Stimulated activated CD8-positive, alpha-beta memory T cell treated with anti-CD3 and anti-CD28 coated beads, Interleukin-12 subunit alpha, Interleukin-12 subunit beta, amount 100 ng/mL, for 24 hours (primary cell): Measurements from ENCODE around the gene GNA15.
A peak's percentile ranks its signal among the peaks of the same experiment; 100 is the strongest.

Experiments
- DNase-seq: peaks from one replicate; pipeline ENCODE4 v3.0.0-alpha.2; 2020; ENCODE audit errors: extremely low read depth

GNA15 gene

GRCh38 chr19:3106509-3107141 lies 29.2 kb upstream of the GNA15 start:
- no peak for DNase-seq

DNA sequence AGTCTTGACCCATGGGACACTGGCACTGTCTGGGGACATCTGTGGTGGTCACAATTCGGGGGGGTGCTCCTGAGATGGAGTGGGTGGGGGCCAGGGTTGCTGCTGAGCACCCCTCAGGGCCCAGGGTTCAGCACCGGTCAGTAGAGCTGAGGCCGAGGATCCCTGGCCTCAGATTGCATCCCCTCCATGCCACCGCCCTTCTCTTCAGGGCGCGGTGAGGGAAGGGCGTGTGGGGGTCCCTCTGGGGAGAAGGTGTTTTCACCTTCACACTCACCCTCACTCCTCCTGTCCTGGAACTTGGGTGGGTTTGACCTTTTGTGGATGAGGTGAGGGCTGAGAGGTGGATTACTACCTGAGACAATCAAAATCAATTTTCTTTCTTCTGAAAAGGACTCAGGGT lies 28.2 kb upstream of the GNA15 start:
- DNase-seq = no peak

GRCh38 chr19:3108775-3109174 lies 27.1 kb upstream of the GNA15 start:
- peak; percentile 28 for DNase-seq

DNA sequence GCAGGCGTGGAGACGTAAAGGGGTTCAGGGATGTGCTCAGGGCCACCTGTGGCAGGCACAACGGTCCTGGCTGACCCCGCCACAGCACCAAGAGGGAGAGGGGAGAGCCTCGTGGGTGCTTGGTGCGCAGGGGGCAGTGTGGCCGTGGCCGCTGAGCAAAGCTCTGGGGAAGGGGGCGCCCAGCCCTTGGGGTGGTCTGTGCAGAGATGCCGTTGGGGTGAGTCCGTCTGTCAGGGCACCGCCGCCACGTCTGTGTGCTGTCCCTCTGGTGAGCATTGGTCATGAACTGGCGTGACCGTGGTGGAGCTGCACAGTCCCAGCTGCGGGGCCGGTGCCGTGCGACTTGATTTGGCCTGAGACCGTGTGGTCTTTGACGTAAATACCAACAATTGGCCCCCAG lies 26.3 kb upstream of the GNA15 start:
- no peak for DNase-seq

DNA sequence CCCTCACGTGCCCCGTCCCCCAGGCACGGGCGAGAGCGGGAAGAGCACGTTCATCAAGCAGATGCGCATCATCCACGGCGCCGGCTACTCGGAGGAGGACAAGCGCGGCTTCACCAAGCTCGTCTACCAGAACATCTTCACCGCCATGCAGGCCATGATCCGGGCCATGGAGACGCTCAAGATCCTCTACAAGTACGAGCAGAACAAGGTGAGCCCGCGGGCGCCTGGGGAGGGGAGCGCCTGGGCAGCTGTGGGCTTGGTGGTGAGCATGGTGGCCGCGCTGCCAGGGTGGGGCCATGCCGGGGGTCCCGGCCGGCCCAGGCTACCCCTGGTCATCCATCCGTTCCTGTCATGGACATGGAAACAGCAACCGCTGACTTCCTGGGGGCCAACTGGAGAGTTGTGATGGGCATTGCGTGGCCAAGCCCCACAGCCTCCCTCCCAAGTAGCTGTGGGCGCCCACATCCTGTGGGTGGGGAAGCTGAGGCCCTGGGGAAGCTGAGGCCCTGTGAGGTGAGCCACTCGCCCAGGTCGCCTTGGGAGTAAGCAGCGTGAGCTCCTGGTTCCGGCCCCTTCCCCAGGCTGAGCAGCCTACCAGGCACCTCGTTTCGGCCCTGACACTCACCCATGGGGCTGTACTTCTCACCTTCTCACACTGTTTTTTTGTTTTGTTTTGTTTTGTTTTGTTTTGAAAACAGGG lies 25.6 kb upstream of the GNA15 start:
- no peak for DNase-seq

GRCh38 chr19:3111586-3112247 lies 24.1 kb upstream of the GNA15 start:
- no peak for DNase-seq

- DNase-seq = no peak
Observed at GRCh38 chr19:3112375-3113099, 23.3 kb upstream of the GNA15 start.

DNA sequence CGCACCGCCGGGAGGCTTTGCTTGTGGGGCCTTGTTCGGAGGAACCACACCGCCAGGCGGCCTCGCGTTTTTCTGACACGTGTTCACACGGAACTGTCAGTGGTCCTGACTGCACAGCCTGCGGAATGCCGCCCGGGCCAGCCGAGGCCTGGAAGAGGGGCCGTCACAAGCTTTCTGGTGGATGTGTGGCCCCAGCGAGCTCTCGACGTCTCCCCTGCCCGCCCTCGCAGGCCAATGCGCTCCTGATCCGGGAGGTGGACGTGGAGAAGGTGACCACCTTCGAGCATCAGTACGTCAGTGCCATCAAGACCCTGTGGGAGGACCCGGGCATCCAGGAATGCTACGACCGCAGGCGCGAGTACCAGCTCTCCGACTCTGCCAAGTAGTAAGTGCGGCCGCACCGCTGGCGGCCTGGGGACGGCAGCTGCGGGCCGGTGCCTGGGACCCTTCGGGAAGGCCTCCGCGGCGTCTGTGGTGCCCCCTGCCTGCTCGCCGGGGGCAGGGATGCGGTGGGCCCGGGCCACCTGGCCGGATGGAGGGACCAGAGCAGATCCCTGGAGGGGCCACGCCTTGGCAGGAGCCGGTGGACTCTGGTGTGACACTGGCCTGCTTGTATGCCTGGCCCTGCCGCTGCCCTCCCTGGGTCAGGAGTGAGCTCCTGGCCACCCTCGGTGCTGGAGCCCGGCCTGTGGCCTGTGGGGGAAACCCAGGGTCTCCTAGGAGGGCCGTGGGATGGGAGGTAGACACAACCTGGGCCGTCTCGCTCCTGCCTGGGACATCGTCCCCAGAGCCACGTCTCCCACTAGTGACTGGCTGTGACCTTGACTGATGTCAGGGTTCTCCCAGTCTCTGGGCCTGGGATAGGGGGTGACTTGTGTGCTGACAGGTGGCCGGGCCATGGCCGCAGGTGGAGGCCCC lies 22.5 kb upstream of the GNA15 start:
- DNase-seq = no peak

DNA sequence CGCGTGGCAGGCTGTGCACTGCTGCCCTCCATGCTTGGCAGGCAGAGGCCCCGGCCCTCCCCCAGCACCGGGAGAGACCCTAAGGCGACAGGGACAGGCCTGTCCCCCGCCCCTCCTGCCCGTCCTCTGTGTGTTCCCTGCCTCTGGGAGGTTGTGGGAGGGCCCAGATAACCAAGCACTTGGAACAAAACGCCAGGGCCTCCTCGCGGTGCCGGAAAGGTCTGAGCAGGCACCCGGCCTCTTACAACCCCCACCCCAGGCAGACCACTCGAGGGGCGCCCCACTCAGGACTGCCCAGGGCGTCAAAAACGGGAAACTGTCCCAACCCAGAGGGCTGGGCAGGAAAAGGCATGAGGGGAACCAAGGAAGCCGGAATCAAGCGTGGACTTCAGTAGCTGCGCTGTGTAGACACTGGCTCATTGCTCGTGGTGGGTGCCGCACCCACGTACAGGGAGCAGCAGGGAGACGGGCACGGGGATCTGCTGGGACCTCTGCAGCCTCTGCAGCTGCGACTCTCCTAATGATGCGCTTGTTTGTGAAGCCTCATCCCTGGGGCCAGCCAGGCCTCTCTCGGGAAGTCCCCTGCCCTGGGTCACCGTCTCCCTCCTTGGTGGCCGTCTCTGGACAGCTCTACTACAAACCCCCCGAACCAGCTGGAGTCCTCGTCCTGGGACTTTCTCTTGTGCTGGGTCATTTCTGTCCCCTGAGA lies 21.7 kb upstream of the GNA15 start:
- DNase-seq = no peak

DNA sequence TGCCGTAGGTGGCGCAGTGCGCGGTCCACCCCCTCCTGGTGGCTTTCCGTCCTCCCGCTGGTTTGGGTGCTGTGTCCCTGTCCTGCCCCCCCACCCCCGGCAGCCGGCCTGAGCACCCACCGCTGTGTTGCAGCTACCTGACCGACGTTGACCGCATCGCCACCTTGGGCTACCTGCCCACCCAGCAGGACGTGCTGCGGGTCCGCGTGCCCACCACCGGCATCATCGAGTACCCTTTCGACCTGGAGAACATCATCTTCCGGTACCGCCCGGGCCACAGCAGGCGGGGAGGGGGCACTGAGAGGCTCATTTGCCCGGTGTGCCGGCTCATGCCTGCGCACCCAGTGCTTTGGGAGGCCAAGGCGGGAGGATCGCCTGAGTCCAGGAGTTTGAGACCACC lies 21.0 kb upstream of the GNA15 start:
- no peak for DNase-seq

DNA sequence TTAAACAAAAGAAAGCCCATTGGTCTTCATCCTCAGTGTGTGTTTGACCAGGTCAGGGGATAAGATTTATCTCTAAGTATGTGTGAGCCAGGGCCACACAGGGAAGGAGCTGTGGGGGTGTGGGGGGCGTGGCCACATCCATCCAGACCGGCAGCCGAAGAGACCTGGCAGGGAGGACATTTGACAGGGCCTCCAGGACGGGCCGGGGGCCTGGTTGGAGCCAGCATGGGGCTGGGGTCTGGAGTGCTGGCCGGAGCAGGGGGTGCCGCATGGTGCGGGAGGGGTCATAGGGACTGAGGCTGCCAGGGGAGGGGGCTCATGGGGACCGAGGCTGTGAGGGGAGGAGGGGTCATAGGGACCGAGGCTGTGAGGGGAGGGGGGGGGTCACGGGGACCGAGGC lies 20.4 kb upstream of the GNA15 start:
- no peak for DNase-seq

DNA sequence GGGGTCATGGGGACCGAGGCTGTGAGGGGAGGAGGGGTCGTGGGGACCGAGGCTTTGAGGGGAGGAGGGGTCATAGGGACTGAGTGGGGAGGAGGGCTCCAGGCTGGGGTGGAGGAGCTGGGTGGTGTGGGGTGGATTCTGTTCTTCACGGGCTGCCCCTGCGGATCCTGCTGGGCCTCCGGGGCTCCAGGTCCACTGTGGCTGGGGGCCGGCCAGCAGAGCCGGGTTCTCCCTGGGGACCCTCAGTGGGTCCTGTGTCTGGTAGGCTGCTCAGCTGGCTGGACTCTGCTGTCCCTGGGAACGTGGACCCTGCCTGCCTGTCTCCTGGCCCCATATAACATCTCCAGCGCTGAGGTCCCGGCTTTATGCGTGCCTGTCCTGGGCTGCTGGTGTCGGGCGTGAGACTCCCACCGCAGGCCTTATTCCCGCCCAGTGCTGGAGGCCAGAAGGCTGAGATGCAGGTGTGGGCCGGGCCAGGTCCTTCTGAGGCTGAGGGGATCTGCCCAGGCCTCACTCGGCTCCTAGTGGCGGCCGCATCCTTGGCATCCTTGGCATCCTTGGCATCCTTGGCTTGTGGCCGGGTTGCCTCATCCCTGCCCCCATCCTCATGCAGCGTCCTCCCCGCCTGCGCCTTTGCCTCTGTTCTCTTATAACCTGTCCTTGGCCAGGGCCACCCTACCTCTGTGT lies 19.8 kb upstream of the GNA15 start:
- no peak for DNase-seq

- no peak for DNase-seq
Observed at GRCh38 chr19:3116621-3117020, 19.2 kb upstream of the GNA15 start.

GRCh38 chr19:3117716-3118115 lies 18.1 kb upstream of the GNA15 start:
- no peak for DNase-seq

GRCh38 chr19:3118232-3119070 lies 17.4 kb upstream of the GNA15 start:
- DNase-seq = no peak

GRCh38 chr19:3119071-3119595 lies 16.7 kb upstream of the GNA15 start:
- DNase-seq = no peak

DNA sequence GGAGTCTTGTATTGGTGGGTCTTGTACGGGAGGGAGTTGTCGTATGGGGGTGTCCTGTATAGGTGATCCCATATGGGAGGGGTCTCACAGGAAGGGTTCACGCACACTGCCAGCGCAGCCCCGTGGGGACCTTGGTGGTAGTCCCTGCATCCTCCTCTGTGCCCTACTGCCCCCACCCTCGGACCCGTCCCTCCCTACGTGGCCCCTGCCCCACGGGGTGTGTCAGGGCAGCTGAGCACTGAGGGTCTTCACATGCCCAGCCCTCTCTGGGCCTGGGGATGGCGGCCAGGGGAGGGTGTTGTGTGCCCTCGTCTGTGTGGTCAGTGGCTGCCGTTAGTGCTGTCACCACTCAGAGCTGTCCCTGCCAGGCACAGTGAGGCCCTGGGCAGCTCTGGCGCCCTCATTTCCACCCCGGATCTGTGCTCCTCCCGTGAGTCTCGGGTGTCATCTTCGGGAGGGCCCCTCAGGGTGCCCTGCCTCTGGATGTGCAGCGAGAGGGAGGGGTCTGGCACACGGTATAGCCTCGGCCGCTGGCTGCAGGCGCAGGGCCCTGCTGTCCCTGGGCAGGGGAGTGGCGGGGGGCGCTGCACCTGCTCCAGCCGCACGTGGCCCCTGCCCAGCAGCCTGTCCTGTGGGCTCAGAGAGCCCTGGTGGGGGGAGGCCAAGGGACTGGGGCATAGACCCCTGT lies 16.0 kb upstream of the GNA15 start:
- DNase-seq = no peak

DNA sequence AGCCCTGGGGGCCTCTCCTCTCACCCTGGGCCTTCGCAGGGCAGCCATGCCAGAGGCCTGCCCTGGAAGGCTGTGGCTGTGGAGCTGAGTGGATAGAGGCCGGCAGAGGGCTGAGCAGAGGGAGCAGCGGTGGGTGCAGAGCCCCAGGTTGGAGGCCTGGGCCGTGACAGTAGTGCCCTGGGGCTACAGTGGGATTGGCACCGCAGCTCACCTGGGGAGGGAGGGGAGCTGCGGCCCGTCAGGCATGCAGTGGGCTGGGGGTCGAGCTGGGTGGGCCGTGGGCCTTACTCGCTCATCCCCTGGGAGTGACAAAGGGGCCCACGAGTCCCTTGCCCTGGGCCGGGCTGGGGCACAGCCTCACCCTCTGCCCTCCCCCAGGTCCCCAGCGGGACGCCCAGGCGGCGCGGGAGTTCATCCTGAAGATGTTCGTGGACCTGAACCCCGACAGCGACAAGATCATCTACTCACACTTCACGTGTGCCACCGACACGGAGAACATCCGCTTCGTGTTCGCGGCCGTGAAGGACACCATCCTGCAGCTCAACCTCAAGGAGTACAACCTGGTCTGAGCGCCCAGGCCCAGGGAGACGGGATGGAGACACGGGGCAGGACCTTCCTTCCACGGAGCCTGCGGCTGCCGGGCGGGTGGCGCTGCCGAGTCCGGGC lies 15.1 kb upstream of the GNA15 start:
- DNase-seq = no peak
